CD4-positive, alpha-beta T cell treated with Interleukin-15 for 4 hours (primary cell): ENCODE data around the gene TMEM184C.

ENCODE experiments used
- DNase-seq: peaks from one replicate; pipeline ENCODE4 v3.0.0-alpha.2; 2020; ENCODE audit warnings: low spot score

Gene TMEM184C

DNA sequence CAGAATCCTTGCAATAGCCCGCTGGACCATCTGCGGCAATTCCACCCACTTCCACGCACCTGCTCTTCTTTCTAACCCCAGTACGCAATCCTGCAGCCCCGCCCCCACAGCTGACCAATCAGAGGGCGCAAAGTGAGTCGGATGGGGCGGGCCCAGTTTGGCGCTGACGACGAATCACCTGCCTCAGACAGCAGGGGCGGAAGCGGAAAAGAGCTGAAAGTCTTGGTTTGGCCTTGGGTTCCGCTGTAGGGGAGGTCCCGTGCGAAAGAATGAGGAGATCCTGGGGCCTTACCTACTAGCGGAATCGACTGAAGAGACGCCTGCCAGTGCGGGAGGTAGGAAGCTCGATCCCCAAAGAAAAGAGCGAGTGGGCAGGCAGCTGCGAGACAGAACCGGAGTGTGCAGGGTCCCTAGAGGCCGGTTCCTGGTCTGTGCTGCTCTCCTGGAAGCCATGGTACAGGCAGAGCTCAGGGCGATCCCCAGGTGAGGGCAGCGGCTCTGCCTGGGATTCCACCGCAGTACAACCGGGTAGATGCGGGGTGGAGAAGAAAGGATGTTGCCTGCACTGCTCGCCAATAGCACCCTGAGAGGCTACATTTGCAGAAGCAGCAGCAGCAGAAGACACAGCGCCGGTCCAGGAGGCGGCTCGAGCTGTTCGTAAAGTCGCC is at the start of gene TMEM184C:
Gene TMEM184C (plus strand): TSS at position 225 of the 668 bp plus-strand sequence. CDS start 560 bp downstream, outside the sequence.
- peak; percentile 98 for DNase-seq

DNA sequence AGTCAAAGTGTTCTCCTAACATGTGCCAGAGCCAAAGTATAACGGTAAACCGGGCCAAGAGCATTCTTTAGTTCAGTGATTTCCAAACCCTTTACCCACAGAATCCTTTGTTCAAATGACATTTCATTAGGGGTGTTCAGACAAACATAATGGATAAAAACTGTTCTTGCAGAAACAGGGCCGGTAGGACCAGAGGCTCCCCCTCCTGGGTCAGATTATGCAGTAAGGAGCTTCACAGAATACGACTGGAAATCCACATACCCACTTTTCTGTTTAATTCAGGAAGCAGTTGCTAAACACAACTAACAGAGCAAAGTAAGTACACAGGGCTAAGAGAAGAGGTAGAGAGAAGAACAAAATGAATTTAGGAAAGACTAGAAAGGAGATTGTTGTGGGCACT is 46.6 kb upstream of the TMEM184C start:
- no peak for DNase-seq

DNA sequence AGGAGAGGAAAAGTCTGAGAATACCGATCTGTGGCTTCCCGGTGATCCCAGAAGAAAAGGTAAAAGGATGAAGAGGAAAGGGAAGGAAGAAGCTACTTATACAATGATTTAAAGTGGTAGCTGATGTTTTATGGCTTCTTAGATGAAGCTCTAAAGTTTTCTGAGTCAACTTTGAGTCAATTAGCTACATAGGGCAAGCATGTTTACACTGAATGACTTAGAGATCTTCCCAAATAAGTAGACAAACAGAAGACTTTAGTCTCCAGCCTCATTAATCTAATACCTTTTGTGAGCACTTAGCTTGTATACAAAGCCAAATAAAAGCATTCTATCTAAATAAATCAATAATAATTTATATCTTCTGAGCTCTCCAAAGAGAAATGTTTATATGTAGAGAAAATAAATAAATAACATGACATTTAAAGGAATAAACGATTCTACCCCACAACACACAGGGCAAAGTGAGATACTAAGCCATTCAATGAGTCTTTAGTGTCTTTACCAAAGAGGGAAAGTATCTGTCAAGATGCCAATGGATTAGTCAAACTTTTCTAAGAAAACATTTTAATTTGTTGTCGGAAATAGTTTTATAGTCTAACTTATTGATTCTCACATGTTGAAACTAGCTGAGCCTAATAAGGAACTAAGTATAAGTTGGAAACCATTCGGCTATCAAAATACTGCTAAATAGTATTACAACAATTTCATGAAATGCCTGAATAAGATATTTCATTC is 46.0 kb upstream of the TMEM184C start:
- no peak for DNase-seq

DNA sequence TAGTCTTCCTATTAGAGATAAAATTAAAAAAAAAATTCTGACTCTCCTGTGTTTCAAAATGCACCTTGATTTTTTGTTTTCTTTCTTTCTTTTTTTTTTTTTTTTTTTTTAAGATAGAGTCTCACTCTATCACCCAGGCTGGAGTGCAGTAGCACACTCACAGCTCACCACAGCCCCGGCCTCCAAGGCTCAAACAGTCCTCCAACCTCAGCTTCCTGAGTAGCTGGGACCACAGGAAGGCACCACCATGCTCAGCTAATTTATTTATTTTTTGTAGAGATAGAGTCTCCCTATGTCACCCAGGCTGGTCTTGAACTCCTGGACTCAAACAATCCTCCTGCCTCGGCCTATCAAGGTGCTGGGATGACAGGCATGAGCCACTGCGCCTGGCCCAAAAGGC is 41.1 kb upstream of the TMEM184C start:
- DNase-seq = no peak

DNA sequence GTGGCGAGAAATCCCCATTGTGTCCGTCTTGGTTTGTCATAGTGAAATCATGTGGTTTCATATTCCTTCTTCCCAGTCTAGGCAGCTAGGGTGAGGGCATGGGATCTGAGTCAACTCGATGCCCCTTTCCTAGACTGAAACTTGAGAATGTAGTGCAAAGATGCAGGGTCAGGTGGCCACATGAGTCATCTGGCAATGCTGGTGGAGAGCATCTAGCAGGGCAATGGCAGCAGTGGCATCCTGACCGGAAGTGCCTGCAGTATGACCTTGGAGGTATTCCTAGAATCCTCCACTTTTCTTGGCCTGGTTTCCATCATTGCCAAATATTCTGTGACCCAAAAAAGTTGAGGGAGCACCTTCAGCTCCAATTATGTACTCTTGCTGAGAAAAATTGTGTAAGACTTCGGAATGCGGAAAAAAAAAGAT is 39.1 kb upstream of the TMEM184C start:
- no peak for DNase-seq

DNA sequence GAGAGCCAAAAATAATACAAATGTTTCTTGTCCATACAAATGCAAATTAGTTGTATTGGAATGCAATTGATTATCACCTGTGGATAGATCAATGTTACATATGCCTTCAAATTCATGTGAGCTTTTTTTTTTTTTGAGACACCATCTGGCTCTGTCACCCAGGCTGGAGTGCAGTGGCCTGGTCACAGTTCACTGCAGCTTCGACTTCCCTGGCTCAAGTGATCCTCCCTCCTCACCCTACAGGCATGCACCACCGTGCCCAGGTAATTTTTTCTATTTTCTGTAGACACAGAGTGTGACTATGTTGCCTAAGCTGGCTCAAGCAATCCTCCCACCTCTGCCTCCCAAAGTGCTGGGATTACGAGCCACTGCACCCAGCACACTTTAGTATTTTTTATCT is 38.6 kb upstream of the TMEM184C start:
- DNase-seq = no peak

DNA sequence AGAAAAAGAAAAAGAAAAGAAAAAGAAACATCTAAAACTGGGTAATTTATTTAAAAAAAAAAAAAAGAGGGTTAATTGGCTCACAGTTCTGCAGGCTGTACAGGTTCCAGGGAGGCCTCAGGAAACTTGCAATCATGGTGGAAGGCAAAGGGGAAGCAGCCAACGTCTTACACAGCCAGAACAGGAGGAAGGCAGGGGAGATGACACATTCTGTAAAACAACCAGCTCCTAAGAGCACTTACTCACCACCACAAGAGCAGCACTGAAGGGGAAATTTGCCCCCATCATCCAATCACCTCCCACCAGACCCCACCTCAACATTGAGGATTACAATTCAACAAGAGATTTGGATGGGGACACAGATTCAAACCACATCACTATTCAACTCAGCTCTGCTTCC is 36.8 kb upstream of the TMEM184C start:
- DNase-seq = no peak

DNA sequence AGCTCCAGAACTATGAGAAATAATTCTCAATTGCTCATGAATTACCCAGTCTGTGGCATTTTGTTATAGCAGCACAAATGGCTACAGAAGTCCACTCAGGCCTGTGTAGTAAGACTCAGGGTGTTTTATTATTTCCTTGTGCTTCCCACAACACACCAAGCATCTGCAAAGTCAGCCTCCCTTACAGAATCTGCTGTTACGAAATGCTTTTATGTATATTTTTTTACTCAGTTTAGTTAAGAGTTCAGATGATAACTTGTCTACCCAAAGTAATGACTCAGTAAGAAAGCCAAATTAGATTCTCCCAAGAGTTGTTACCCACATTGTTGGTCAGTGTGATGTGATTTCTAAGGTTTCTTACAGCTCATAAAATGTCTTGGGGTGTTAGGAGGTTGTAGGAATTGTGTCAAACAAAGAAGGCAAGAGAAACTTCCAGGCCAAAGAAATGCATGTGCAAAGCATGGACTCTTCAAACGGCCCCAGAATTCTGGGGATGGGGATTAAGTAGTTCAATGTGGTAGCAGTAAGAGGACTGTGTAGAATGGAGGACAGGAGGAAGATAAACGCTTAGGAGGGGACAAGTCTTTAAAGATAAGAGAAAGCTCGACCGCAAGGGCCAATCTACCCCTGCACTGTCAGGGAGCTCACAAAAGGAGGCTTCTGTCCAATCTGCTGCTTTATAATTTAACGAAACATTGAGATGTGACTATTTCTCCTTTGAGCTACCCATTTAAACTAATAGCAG is 35.4 kb upstream of the TMEM184C start:
- no peak for DNase-seq

DNA sequence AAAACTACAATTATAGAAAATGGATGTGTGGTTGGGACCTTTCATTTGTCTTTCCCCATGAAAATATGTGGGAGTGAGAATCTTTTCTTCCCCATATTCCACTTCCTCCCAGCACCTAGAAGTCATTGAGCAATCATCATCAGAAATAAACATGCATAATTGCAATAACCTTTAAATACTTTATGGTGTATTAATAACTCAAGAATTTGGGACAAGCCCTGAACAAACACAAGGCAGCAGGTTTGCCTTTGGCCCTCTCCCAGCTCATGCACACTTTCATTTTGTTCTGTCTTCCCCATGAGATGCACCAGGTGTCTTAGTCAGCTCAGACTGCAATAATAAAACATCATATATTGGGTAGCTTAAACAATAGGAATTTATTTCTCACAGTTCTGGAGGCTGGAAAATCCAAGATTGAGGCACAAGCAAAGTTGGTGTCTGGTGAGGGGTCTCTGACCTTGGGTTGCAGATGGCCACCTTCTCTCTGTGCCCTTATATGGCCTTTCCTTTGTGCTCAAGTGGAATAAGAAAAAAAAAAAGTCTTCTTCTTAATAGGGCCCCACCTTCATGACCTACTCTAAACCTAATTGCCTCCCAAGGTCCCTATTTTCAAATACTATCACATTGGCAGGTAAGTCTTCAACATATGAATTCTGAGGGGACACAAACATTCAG is 34.7 kb upstream of the TMEM184C start:
- no peak for DNase-seq

DNA sequence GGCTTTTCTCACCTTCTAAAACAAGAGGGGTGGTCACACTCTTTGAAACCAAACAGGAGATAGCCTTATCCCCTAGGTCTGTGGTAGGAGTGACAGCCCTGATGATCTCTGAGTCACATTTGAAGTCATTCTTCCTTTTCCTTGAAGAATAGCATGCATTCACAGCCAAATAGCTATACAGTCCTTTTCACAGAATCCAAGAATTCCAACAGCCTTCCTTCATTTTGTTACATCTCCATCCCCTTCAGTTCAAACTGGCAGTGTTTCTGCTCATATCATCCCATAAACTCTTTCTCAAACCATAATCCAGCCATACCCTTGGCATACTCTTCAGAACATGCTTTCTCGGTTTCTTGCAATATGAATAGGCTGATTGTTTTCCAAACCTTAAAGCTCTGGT is 33.3 kb upstream of the TMEM184C start:
- DNase-seq = no peak

DNA sequence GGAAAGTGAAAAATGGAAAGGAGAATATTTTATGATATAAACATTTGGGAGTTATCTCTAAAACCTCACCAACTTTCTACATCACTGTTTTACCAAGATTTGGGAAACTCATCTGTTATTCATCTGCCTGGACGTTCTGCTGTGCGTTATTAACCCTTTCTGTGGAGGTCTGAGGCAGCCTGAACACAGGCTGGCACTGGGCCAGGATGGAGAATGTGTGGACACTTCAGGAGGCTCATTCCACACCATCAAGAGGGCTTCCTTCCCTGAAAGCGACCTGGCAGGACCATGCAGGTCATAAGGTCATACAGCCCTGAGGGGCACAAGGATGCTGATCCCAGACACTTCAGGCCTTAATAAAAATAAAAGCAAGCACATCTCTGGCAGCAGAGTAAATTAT is 31.2 kb upstream of the TMEM184C start:
- no peak for DNase-seq

DNA sequence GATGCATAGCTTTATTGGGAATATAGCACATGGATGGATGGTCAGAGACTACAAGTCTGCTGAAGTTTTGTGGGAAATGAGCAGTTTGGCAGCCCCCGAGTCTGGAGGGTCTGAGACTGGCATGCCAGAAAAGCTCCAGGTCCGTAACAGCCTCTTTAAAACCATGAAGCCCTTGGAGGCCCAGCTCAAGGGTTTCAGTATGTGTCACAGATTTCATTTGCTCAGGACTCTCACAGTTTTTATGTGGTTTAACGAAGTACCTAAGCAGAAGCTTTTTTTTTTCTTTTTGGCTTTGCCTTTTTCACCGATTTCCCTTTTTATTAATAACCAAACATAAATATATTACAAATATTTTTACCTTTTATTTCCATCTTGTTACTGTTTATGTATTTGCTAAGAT is 30.6 kb upstream of the TMEM184C start:
- no peak for DNase-seq

DNA sequence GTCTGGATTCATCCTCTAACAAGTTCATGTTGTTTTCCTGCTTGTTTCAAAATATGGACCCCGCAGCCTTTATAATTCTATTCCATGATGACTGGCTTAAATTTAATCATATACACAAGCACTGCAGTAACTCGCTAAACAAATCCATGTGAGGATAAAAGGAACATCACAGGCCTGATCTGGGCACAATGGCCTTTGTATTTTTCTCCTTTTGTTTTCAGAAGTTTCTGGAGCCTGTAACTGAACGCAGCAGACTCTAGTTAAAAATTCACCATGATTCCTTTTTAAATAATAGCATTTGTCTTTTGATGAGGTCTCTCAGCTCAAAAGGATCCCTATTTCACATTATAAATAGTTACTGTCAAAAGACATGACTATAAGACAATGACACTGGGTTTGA is 30.2 kb upstream of the TMEM184C start:
- DNase-seq = no peak

DNA sequence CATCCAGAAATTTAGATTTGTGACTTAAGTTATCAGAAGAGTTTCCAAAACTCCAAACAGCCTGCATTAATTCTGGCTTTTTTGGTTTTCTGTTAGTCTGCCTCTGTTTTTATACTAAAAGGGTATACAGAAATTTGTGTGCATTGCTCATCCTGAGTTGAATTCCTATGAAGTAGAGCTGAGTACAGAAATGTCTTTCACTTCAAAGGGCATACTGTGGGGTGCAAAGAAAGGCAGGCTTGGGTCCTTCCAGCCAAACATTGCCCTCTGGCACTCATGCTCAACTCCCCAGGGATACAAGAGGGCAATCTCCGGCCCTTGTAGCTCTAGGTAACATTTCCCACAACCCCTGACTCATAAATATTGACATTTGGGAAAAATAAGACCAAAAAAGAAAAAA is 27.6 kb upstream of the TMEM184C start:
- DNase-seq = no peak

DNA sequence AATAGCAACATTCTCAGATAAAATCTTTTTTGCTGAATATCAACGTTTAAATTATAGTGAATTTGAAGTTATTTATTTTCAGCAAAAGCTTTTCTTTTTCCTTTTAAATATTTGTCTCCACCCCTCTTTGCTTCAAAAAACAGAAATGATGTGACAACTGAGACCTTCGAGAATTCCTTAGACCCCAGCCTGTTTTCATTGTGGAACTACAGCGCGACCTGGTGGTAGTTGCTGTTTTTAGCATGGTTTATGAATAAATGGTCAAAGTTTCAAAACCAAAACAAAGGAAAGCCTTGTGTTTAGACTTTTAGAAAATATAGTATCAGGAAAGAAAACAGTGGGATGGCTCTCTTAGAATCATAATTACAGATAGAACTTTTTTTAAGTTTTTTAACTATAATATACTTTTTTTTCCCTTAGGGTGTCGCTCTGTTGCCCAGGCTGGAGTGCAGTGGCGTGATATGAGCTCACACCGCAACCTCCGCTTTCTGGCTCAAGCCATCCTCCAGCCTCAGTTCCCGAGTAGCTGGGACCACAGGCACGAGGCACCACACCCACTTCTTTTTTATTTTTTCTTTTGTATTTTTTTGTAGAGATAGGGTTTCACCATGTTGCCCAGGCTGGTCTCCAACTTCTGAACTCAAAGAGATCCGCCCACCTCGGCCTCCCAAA is 26.8 kb upstream of the TMEM184C start:
- DNase-seq = peak; percentile 29

DNA sequence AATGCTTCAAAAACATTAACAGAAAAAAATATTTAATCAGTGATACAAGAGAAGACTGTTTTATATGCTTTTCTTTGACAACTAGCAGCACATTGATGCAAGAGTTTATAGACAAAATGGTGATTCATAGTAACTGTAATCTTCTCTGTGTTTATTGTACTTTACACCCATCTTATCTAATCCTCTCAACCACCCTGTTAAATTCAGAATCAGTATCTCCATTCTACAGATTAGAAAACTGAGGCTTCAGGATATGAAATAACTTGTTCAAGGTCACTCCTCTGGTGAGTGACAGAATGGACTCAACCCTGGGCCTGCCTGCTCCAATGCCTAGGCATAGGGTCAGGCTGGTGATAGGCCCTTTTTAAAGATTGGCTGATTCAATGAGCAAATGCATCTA is 26.1 kb upstream of the TMEM184C start:
- no peak for DNase-seq

DNA sequence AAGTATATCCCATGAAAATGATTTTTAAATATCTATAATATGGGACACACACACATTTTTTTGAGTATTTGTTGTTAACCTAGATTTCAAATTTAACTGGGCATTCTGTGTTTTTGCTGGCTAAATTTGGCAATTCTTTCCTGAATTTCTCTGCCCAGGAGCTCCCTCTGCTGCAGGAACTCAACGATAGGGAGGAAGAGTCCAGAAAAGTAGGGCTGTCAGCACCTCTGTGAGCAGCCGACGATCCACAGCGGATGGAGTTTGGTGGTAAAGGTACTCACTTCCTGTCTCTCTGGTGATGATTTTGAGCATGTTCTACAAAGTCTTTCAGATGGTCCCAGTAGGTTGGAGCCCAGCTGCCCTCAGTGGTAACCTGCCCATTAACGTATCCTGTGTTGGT is 23.1 kb upstream of the TMEM184C start:
- DNase-seq = no peak

DNA sequence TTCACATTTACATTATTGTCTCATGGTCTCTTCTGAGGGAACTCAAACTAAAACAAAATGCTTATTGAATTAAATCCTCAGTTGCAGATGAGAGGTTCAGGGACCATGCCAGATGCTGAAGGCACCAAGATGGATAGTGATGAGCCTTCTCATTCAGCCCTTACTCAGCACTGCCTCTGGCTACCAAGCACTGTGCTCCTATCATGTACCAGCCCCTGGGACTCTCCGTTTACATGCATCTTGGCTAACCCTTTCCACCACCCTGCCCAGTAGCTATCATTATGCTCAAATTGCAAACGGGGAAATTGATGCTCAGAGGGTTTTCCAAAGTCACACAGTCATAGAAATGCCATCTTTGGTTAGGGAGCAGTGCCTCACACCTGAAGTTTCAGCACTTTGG is 22.6 kb upstream of the TMEM184C start:
- no peak for DNase-seq

DNA sequence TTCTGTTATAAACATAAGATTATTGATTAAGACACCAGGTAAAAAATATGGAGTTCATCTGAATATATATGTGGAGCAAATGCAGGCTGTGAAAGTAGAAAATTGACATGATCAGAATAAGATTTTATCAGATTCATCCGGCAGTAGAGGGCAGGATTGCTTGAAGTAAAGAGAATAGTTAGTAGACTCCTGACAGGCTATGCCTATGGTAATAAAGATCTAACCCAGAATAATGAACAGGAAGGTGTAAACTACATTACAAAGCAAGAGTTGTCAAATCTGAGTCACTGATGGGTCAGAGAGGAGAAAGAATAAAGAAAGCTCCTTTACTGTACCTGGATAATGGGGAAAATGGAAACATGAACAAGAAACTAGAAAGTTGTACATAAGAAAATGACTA is 20.8 kb upstream of the TMEM184C start:
- DNase-seq = no peak

DNA sequence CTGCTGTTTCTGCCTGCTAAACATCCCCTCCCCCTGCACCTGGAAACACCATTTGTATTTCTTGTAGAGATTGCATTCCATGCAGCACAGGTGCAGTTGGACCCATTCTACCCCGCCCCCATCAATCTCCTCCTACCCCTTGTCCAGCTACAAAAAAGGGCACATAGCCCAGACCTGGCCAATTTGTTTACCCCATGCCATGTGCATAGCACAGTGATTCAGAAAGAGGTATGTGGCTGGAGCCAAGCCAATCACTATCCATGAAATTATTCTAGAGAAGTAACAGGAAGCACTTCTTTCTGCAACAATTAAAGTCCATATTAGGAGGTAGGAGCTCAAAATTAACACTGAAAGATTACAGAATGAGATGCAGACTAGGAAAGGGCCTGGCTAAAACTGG is 20.2 kb upstream of the TMEM184C start:
- DNase-seq = no peak

DNA sequence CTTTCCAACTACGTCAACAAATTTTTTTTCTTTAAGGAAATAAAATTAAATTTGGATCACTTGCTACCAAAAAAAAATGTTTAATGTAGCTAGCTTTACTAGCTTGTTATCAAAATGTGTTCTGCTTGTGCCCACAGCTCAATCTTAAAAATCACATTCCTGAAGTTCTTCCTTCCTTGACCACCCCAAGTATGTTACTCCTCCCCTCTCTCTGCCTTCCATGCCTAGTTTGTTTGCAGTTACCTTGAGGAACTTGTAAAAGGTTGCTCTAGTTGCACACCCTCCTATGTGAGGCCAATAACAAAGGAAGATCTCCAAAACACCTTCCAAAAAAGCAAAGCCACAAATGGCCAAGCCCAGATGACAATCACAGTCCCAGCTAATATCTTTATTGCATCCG is 19.6 kb upstream of the TMEM184C start:
- no peak for DNase-seq

DNA sequence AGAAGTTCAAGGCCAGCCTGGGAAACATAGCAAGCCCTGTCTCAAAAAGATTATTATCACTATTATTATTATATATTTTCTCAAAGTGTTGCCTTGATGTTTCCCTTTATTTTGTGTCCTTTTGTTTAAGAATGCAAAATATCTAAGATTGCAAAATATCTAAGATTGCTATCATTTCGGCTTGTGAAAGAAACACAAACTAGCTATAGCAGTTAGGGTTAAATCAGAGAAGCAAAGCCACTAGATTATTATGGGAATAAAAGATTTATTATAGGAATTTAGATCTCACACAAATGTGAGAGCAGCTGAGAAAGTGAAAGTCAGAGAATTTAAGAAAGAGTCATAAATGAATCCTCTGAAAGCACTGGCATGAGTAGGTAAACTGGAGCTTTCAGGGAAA is 18.0 kb upstream of the TMEM184C start:
- DNase-seq = no peak
